Left ventricle myocardium inferior (tissue), 1 donor: ENCODE data around the gene RMP24.

Experiments
- DNase-seq: peaks from one replicate; pipeline ENCODE4 v3.0.0-alpha.2; 2020
- H3K27ac ChIP-seq: fragments of 200-600 bp; replicated peaks from 2 replicates; pipeline ENCODE4 v1.8.0; 2021
- H3K27me3 ChIP-seq: fragments of 200-600 bp; 2 replicates; pipeline ENCODE4 v1.8.0; 2021; ENCODE audit warnings: low read depth
- H3K36me3 ChIP-seq: fragments of 200-600 bp; 2 replicates; pipeline ENCODE4 v1.8.0; 2021
- H3K4me1 ChIP-seq: fragments of 200-600 bp; 2 replicates; pipeline ENCODE4 v1.8.0; 2021
- H3K4me3 ChIP-seq: fragments of 200-600 bp; 2 replicates; pipeline ENCODE4 v1.8.0; 2021; ENCODE audit warnings: mild to moderate bottlenecking, moderate library complexity
- H3K9me3 ChIP-seq: fragments of 200-600 bp; replicated peaks from 2 replicates; pipeline ENCODE4 v1.8.0; 2021
- CTCF ChIP-seq: fragments of 200-600 bp; IDR thresholded peaks from 2 replicates; pipeline ENCODE4 v1.8.0; 2021; ENCODE audit warnings: antibody characterized with exemption, mild to moderate bottlenecking, borderline replicate concordance
- intact Hi-C: fragments of 100-400 bp; cut with micrococcal nuclease; formaldehyde crosslinking; loops from one replicate; pipeline ENCODE4 v1.11.0; 2022
- donor health status: DM: no; HTN: yes; CAD: no; lungs with severe emphysema.

The RMP24 gene

GRCh38 chr18:35974181-35974580, 1.7 kb downstream of the RMP24 start:
- Histone ChIP-seq H3K4me3 (no peak overlapping the region), H3K27me3 (no peaks in the 10 kb centered on the region), H3K4me1 (peaks cover 33% of the 10 kb centered on the region), H3K36me3 (peaks cover 44% of the 10 kb centered on the region), H3K27ac (no peak overlapping the region), H3K9me3 (no peaks in the 10 kb centered on the region)
- DNase-seq = no peak
- TF ChIP-seq CTCF = no peak
- intact Hi-C loops = no loop called here

- H3K27me3 ChIP-seq = no peaks in the 10 kb centered on the region
- peaks cover 6% of the 10 kb centered on the region for H3K4me1 ChIP-seq
- no peak for TF ChIP-seq CTCF
- no peak overlapping the region for H3K27ac ChIP-seq
- H3K36me3 ChIP-seq = peaks cover 75% of the 10 kb centered on the region
- H3K9me3 ChIP-seq = no peaks in the 10 kb centered on the region
- DNase-seq = no peak
- no peak overlapping the region for H3K4me3 ChIP-seq
- intact Hi-C loops = no loop called here
Measured at GRCh38 chr18:35979112-35979511, 6.6 kb downstream of the RMP24 start.

- Histone ChIP-seq H3K27ac (no peak overlapping the region), H3K9me3 (no peaks in the 10 kb centered on the region), H3K4me1 (no peaks in the 10 kb centered on the region), H3K27me3 (no peaks in the 10 kb centered on the region), H3K4me3 (no peak overlapping the region), H3K36me3 (peaks cover 47% of the 10 kb centered on the region)
- DNase-seq = no peak
- intact Hi-C loops = no loop called here
- no peak for TF ChIP-seq CTCF
Measured at GRCh38 chr18:35982409-35983114, 10.1 kb downstream of the RMP24 start.

- TF ChIP-seq CTCF = no peak
Measured at GRCh38 chr18:35983147-35983546, 10.7 kb downstream of the RMP24 start.

GRCh38 chr18:35983818-35984217, 11.3 kb downstream of the RMP24 start:
- Histone ChIP-seq H3K4me1 (no peaks in the 10 kb centered on the region), H3K27ac (no peak overlapping the region), H3K4me3 (no peak overlapping the region), H3K36me3 (peaks cover 42% of the 10 kb centered on the region), H3K9me3 (no peaks in the 10 kb centered on the region), H3K27me3 (no peaks in the 10 kb centered on the region)
- no peak for DNase-seq
- TF ChIP-seq CTCF = no peak
- intact Hi-C loops = no loop called here

More at GRCh38 chr18:35983147-35983546, 10.7 kb downstream of the RMP24 start:
- Histone ChIP-seq H3K27me3 (no peaks in the 10 kb centered on the region), H3K27ac (no peak overlapping the region), H3K9me3 (no peaks in the 10 kb centered on the region), H3K4me3 (no peak overlapping the region), H3K4me1 (no peaks in the 10 kb centered on the region), H3K36me3 (peaks cover 43% of the 10 kb centered on the region)
- intact Hi-C loops = no loop called here
- no peak for DNase-seq
